Sigmoid colon (tissue), 4 donors: ENCODE data around the gene SEC16A.

Source experiments
- POLR2A ChIP-seq, 2 donors: fragments of 450-650 bp; IDR thresholded peaks; one replicate each; pipeline ENCODE4 v1.6.1; 2016; ENCODE audit warnings: antibody characterized with exemption in 2 of 2, mild to moderate bottlenecking in 2 of 2, moderate library complexity in 2 of 2
- POLR2AphosphoS5 ChIP-seq, 4 donors: sonication (generic); formaldehyde crosslinking; IDR thresholded peaks; one replicate each; pipeline ENCODE4 v1.6.1; 2017; ENCODE audit warnings: antibody characterized with exemption in 4 of 4
- TF ChIP-seq, protein P1 (sequence below), 4 experiments: fragments of 450-650 bp in 3 of 4; fragments of 200-600 bp in 1 of 4; IDR thresholded peaks; one replicate each; pipeline ENCODE4 v1.5.1; 2016 to 2019; ENCODE audit warnings: antibody characterized with exemption in 4 of 4, mild to moderate bottlenecking in 3 of 4, moderate library complexity in 2 of 4

DNA sequence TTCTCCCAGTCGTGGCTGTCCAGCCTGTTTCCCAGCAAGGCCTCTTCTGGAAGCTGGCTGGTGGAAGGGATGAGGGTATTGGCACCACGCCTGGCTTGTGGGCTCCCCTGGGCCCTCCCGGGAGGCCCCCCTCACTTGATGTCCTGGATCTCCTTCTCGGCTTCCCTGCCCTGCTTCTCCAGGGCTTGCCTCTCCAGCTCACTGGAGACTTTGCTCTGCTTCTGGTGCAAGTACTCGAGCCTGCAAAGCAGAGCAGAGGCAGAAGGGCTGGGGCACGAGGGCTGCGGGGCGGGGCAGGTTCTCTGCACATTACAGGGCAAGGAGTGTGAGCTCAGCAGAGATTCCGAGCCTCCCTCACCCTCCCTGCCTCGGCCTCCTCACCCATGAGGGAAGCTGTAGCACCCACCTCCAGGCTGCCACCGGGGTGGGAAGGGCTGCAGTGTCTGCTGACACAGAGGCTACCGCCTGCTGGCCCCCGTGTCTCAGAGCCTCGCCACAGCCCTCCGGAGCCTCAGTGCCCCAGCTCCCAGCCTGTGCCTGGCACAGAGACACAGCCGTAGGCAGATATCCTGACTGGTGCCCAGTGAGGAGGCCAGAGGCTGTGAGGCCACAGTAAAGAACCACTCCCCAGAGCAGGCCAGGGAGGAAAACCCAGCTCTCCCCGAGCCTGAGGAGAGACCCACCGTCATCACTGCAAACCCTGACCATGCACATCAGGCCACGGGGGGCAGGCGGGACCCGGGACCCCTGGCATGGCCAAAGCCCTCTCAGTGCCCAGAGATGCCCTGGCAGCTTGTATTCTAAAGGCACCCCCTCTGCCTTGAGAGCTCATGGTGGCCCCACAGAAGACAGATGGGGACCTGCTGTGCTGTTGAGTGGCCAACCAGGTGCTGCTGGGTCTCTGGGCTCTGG, 90.0 kb downstream of the SEC16A start:
- TF ChIP-seq, protein P1, sequence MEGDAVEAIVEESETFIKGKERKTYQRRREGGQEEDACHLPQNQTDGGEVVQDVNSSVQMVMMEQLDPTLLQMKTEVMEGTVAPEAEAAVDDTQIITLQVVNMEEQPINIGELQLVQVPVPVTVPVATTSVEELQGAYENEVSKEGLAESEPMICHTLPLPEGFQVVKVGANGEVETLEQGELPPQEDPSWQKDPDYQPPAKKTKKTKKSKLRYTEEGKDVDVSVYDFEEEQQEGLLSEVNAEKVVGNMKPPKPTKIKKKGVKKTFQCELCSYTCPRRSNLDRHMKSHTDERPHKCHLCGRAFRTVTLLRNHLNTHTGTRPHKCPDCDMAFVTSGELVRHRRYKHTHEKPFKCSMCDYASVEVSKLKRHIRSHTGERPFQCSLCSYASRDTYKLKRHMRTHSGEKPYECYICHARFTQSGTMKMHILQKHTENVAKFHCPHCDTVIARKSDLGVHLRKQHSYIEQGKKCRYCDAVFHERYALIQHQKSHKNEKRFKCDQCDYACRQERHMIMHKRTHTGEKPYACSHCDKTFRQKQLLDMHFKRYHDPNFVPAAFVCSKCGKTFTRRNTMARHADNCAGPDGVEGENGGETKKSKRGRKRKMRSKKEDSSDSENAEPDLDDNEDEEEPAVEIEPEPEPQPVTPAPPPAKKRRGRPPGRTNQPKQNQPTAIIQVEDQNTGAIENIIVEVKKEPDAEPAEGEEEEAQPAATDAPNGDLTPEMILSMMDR (IDR thresholded peaks at IDR 0.05): no peak
- TF ChIP-seq POLR2AphosphoS5 (IDR thresholded peaks at IDR 0.05) (no peak), POLR2A (IDR thresholded peaks at IDR 0.05) (no peak)
